Stimulated activated effector memory CD8-positive, alpha-beta T cell treated with anti-CD3 and anti-CD28 coated beads, Interleukin-12 subunit alpha, Interleukin-12 subunit beta, amount 100 ng/mL, for 72 hours (primary cell): ENCODE data around the gene OR9Q2.
"Not testable (repeated sequence)": the region's sequence is repeated elsewhere in the genome, so short reads cannot be mapped to it uniquely, and the experiment has no call there.

Experiments
- ATAC-seq: fragments of 150-1000 bp; cut with Tn5 transposase; 2 replicates; pipeline ENCODE4 v1.10.0; 2021
- DNase-seq, 2 donors: peaks; one replicate each; pipeline ENCODE4 v3.0.0; 2021 to 2022; ENCODE audit warnings: low spot score in 2 of 2
- H3K27ac Mint-ChIP-seq: one replicate; pipeline ENCODE4 v1.8.0; 2022; ENCODE audit warnings: mild to moderate bottlenecking, mixed read lengths
- H3K36me3 Mint-ChIP-seq: one replicate; pipeline ENCODE4 v1.8.0; 2022; ENCODE audit warnings: mild to moderate bottlenecking, mixed read lengths
- H3K4me1 Mint-ChIP-seq: one replicate; pipeline ENCODE4 v1.8.0; 2022; ENCODE audit warnings: mixed read lengths
- H3K4me3 Mint-ChIP-seq: one replicate; pipeline ENCODE4 v1.8.0; 2022; ENCODE audit warnings: mild to moderate bottlenecking, mixed read lengths
- H3K9me3 Mint-ChIP-seq: one replicate; pipeline ENCODE4 v1.8.0; 2022; ENCODE audit warnings: mixed read lengths

The OR9Q2 gene, protein sequence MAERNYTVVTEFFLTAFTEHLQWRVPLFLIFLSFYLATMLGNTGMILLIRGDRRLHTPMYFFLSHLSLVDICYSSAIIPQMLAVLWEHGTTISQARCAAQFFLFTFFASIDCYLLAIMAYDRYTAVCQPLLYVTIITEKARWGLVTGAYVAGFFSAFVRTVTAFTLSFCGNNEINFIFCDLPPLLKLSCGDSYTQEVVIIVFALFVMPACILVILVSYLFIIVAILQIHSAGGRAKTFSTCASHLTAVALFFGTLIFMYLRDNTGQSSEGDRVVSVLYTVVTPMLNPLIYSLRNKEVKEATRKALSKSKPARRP

GRCh38 chr11:58188770-58189169 lies at the start of gene OR9Q2:
Gene OR9Q2, plus strand, starts transcription at chr11:58189070. Its CDS starts 1,421 bp downstream, at chr11:58190491.
- Mint-ChIP-seq H3K4me3 (no peak within 1 kb of the TSS), H3K9me3 (no peaks in the 10 kb centered on the region), H3K4me1 (no peaks in the 10 kb centered on the region), H3K27ac (no peak within 1 kb of the TSS), H3K36me3 (no peaks in the 10 kb centered on the region)
- ATAC-seq (no peak), DNase-seq (no peak)

DNA sequence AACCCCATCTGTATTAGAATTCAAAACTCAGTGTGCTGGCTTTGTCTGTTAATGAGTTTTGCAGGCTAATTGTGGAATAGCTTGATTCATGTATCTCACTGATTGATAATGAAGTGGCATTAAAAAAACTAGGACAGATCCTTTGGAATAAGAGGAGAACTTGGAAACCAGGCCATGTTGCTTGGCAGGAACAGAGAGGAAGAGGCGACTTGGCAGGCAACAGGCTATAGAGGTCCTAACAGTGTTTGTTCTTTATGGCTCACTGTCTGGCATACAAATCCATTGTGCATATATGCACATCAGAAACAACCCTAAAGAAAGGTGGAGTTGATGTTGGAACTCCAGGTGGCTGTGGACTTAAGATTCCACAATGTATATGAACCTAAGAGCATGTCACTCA lies 46.1 kb upstream of the OR9Q2 start:
- H3K4me3 Mint-ChIP-seq: no peak overlapping the region
- DNase-seq (no peak), ATAC-seq (no peak)
- H3K36me3 Mint-ChIP-seq: no peaks in the 10 kb centered on the region
- peaks cover 3% of the 10 kb centered on the region for H3K9me3 Mint-ChIP-seq
- H3K27ac Mint-ChIP-seq: no peak overlapping the region
- H3K4me1 Mint-ChIP-seq: no peaks in the 10 kb centered on the region

DNA sequence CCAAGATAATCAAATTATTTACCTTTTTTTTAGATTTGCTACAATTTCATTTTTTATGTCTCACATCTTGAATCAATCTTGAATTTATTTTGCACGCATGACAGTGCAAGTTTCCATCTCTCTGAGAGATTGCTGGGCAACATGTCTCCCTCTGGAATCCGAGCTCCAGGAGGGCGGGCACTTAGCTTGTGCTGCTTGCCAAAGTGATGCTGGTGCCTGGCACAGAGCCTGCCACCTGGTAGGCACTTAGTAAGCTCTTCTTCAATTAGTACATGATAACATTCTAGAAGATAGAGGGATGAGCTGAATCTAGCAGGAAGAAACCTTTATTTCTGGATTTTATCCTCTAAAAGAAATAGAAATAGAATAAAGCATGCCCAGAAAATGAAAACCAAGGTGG lies 36.1 kb upstream of the OR9Q2 start:
- H3K4me3 Mint-ChIP-seq: no peak overlapping the region
- no peak overlapping the region for H3K27ac Mint-ChIP-seq
- H3K36me3 Mint-ChIP-seq: no peaks in the 10 kb centered on the region
- ATAC-seq (no peak), DNase-seq (no peak)
- no peaks in the 10 kb centered on the region for H3K9me3 Mint-ChIP-seq
- no peaks in the 10 kb centered on the region for H3K4me1 Mint-ChIP-seq

GRCh38 chr11:58164389-58164788 lies 24.5 kb upstream of the OR9Q2 start:
- ATAC-seq (no peak), DNase-seq (no peak)
- Mint-ChIP-seq H3K9me3 (no peaks in the 10 kb centered on the region), H3K36me3 (no peaks in the 10 kb centered on the region), H3K4me1 (no peaks in the 10 kb centered on the region), H3K27ac (no peak overlapping the region), H3K4me3 (no peak overlapping the region)

- Mint-ChIP-seq H3K4me3 (no peak overlapping the region), H3K4me1 (no peaks in the 10 kb centered on the region), H3K27ac (no peak overlapping the region), H3K9me3 (no peaks in the 10 kb centered on the region), H3K36me3 (no peaks in the 10 kb centered on the region)
- ATAC-seq (no peak), DNase-seq (no peak)
These were observed 23.9 kb upstream of the OR9Q2 start for GRCh38 chr11:58164990-58165389.

- Mint-ChIP-seq H3K4me3 (no peak overlapping the region), H3K9me3 (no peaks in the 10 kb centered on the region), H3K4me1 (no peaks in the 10 kb centered on the region), H3K27ac (no peak overlapping the region), H3K36me3 (no peaks in the 10 kb centered on the region)
- DNase-seq (no peak), ATAC-seq (no peak)
These were observed 23.3 kb upstream of the OR9Q2 start for GRCh38 chr11:58165504-58166106.

DNA sequence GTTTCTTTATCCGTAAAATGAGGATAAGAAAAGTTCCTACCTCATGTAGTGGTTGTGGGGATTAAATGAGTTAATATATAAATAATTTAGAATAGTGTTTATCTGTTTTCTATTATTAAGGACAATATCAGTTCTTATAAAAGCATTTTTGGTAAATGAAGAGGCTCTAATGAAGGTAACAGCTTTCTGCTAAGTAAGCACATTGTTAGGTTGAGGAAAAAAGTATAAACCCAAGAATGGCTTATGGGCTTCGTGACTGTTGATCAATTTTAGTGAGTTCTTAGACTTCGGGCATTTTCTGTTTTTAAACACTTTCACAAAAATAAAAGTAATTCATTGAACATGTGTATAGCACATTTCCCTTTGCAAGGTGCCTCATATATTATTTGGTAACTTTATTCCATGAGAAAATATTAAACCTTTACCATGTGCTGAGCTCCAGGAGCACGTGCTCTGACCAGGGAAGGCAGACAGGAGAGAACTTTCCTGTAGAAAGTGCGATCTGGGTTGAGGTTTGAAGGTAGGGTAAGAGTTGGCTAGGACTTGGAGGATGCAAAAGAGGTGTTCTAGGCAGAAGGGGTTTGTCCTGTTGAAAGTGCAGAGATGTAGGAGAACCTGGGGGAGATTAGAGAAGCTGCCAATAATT lies 11.3 kb upstream of the OR9Q2 start:
- DNase-seq (no peak), ATAC-seq (no peak)
- Mint-ChIP-seq H3K4me1 (no peaks in the 10 kb centered on the region), H3K36me3 (no peaks in the 10 kb centered on the region), H3K4me3 (no peak overlapping the region), H3K9me3 (no peaks in the 10 kb centered on the region), H3K27ac (no peak overlapping the region)

GRCh38 chr11:58178444-58178843 lies 10.4 kb upstream of the OR9Q2 start:
- no peak for ATAC-seq
- no peak overlapping the region for H3K4me3 Mint-ChIP-seq
- no peak overlapping the region for H3K27ac Mint-ChIP-seq
- no peak for DNase-seq
- H3K36me3 Mint-ChIP-seq: no peaks in the 10 kb centered on the region
- H3K4me1 Mint-ChIP-seq: no peaks in the 10 kb centered on the region
- H3K9me3 Mint-ChIP-seq: no peaks in the 10 kb centered on the region

DNA sequence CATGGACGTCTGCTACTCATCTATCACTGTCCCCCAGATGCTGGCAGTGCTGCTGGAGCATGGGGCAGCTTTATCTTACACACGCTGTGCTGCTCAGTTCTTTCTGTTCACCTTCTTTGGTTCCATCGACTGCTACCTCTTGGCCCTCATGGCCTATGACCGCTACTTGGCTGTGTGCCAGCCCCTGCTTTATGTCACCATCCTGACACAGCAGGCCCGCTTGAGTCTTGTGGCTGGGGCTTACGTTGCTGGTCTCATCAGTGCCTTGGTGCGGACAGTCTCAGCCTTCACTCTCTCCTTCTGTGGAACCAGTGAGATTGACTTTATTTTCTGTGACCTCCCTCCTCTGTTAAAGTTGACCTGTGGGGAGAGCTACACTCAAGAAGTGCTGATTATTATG lies 9.2 kb upstream of the OR9Q2 start:
- Mint-ChIP-seq H3K27ac (no peak overlapping the region), H3K9me3 (no peaks in the 10 kb centered on the region), H3K36me3 (no peaks in the 10 kb centered on the region), H3K4me1 (no peaks in the 10 kb centered on the region), H3K4me3 (no peak overlapping the region)
- DNase-seq (no peak), ATAC-seq (no peak)

DNA sequence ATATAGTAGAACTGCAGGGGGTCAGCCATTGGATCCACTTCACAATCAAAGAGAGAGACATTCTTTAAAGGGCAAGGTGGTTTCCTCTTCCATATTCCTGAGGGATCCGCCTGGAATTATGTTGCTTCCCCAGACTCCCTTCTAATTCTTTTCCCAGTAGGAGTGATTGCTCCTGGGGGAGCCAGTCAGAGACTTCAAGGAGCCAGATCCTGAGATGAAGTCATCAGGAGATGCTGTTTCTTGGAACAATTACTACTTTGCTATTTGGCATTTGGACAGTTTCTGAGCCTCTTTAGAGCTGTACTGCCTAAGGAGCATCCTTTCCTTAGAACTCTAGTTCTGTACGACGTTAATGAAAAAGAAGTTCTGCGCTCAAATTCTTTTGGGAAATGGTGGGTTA lies 1.9 kb upstream of the OR9Q2 start:
- no peaks in the 10 kb centered on the region for H3K4me1 Mint-ChIP-seq
- DNase-seq (no peak), ATAC-seq (no peak)
- H3K27ac Mint-ChIP-seq: no peak overlapping the region
- no peaks in the 10 kb centered on the region for H3K9me3 Mint-ChIP-seq
- H3K36me3 Mint-ChIP-seq: no peaks in the 10 kb centered on the region
- H3K4me3 Mint-ChIP-seq: no peak overlapping the region

- Mint-ChIP-seq H3K4me1 (no peaks in the 10 kb centered on the region), H3K9me3 (no peaks in the 10 kb centered on the region), H3K4me3 (no peak overlapping the region), H3K27ac (no peak overlapping the region), H3K36me3 (no peaks in the 10 kb centered on the region)
- ATAC-seq (no peak), DNase-seq (no peak)
These were observed 3.4 kb downstream of the OR9Q2 start for GRCh38 chr11:58192229-58192628.

GRCh38 chr11:58193391-58193790 lies 4.5 kb downstream of the OR9Q2 start:
- H3K4me1 Mint-ChIP-seq: no peaks in the 10 kb centered on the region
- H3K9me3 Mint-ChIP-seq: peaks cover 3% of the 10 kb centered on the region
- DNase-seq (no peak), ATAC-seq (no peak)
- H3K4me3 Mint-ChIP-seq: no peak overlapping the region
- H3K36me3 Mint-ChIP-seq: no peaks in the 10 kb centered on the region
- no peak overlapping the region for H3K27ac Mint-ChIP-seq

DNA sequence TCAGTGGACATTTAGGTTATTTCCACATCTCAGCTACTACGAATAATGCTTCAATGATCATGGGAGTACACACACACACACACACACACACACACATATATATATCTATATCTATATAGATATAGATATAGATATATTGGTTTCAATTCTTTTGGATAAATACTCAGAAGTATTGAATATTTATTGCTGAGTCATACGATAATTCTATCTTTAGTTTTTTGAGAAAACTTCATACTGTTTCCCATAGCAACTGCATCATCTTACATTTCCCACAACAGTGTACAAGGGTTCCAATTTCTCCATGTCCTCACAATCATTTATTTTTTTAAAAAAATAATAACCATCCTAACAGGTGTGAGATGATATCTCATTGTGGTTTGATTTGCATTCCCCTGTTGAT lies 7.1 kb downstream of the OR9Q2 start:
- Mint-ChIP-seq H3K9me3 (peaks cover 3% of the 10 kb centered on the region), H3K27ac (no peak overlapping the region), H3K4me3 (no peak overlapping the region), H3K36me3 (no peaks in the 10 kb centered on the region), H3K4me1 (no peaks in the 10 kb centered on the region)
- DNase-seq (no peak), ATAC-seq (no peak)

DNA sequence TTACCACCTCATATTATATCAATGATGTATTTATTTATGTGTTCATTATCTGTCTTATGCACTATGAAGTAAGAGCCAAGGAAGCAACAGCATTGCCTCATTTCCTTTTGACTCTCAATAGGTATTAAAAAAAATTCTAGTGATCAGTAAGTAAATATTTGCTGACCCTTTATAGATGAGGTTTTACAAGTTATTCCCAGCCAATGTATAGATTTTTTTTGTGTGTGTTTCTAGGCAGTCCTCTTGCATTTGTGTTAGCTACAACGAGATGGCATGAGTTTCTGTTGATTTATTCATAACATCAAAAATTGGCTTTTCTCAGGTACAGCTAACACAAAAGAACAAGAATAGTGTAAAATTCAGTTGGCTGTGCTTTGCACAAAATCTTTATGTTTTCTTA lies 10.4 kb downstream of the OR9Q2 start:
- H3K36me3 Mint-ChIP-seq: no peaks in the 10 kb centered on the region
- no peak overlapping the region for H3K27ac Mint-ChIP-seq
- ATAC-seq (no peak), DNase-seq (no peak)
- H3K4me3 Mint-ChIP-seq: no peak overlapping the region
- H3K4me1 Mint-ChIP-seq: no peaks in the 10 kb centered on the region
- peaks cover 7% of the 10 kb centered on the region for H3K9me3 Mint-ChIP-seq

DNA sequence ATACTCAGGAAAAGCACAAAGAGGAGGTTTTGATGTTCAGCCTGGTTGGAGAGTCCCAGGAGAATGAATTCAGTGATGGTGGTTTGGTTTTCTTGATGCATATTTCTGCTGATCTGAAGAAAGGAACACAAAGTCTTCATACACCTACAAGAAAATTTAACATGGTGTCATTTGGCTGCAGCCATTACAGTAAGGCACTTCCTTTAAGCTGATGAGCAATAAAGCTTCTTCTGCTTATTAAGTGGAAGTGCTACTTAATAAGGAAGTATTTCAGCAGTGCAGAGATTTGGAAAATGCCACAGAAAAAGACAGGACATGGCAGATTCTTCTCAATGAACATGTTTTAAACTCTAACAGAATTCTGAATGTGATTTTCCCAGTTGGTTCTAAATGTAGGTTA lies 15.2 kb downstream of the OR9Q2 start, which contains the start of gene OR1S2:
Gene OR1S2 (minus strand): TSS at position 101 of the 400 bp plus-strand sequence. CDS start 0 bp downstream, at position 101.
- ATAC-seq (no peak), DNase-seq (no peak)
- no peak within 1 kb of the TSS for H3K27ac Mint-ChIP-seq
- no peak within 1 kb of the TSS for H3K4me3 Mint-ChIP-seq
- H3K36me3 Mint-ChIP-seq: no peaks in the 10 kb centered on the region
- H3K9me3 Mint-ChIP-seq: peaks cover 3% of the 10 kb centered on the region
- no peaks in the 10 kb centered on the region for H3K4me1 Mint-ChIP-seq

DNA sequence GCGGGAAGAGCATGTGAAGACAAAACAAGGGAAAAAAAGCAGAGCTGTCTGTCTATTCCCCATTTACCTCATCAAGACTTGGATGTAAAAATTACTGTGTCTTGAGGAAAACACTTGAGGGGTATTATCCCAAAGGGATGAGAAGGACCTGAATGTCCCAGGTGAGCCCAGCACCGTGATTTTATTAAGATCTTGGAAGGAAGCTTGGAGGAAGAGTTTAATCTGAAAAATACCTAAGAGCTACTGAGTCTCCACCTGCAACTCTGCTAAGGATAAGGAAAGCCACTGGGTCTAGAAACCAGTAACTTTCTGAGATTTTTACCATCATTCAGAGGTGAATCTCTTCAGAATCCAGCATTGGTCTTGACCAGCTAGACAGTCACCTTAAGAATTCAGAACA lies 23.6 kb downstream of the OR9Q2 start, which contains the start of gene OR1S1:
Gene OR1S1 (plus strand): TSS at position 301 of the 400 bp plus-strand sequence.
- H3K4me3 Mint-ChIP-seq, H3K4me1 Mint-ChIP-seq, H3K27ac Mint-ChIP-seq, H3K36me3 Mint-ChIP-seq, DNase-seq, ATAC-seq, H3K9me3 Mint-ChIP-seq: not testable (repeated sequence)
